LNCaP clone FGC (cell line): ENCODE data around the gene KCND1.

Experiments
- DNase-seq: peaks from one replicate; pipeline ENCODE4 v3.0.0-alpha.2; 2011; ENCODE audit warnings: low read depth
- H3K4me3 ChIP-seq: 2 replicates; pipeline ENCODE4 v1.5.1; 2011; ENCODE audit warnings: mild to moderate bottlenecking, low read depth, low read length, control low read depth
- TF ChIP-seq, protein P1 (sequence below): IDR thresholded peaks from 2 replicates; pipeline ENCODE4 v1.5.1; 2012; ENCODE audit warnings: mild to moderate bottlenecking; ENCODE audit not compliant: control insufficient read depth, insufficient read depth; ENCODE audit errors: extremely low read depth

KCND1 gene

GRCh38 chrX:49000636-49001035, 29.0 kb upstream of the KCND1 start:
- TF ChIP-seq, protein P1, sequence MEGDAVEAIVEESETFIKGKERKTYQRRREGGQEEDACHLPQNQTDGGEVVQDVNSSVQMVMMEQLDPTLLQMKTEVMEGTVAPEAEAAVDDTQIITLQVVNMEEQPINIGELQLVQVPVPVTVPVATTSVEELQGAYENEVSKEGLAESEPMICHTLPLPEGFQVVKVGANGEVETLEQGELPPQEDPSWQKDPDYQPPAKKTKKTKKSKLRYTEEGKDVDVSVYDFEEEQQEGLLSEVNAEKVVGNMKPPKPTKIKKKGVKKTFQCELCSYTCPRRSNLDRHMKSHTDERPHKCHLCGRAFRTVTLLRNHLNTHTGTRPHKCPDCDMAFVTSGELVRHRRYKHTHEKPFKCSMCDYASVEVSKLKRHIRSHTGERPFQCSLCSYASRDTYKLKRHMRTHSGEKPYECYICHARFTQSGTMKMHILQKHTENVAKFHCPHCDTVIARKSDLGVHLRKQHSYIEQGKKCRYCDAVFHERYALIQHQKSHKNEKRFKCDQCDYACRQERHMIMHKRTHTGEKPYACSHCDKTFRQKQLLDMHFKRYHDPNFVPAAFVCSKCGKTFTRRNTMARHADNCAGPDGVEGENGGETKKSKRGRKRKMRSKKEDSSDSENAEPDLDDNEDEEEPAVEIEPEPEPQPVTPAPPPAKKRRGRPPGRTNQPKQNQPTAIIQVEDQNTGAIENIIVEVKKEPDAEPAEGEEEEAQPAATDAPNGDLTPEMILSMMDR: no peak
- H3K4me3 ChIP-seq: no peak overlapping the region

GRCh38 chrX:48999030-48999429, 27.4 kb upstream of the KCND1 start:
- TF ChIP-seq, protein P1: no peak
- H3K4me3 ChIP-seq: no peak overlapping the region
- no peak for DNase-seq

More at GRCh38 chrX:49000636-49001035, 29.0 kb upstream of the KCND1 start:
- no peak for DNase-seq

GRCh38 chrX:48998391-48998790, 26.7 kb upstream of the KCND1 start:
- no peak overlapping the region for H3K4me3 ChIP-seq
- no peak for DNase-seq
- TF ChIP-seq, protein P1: no peak

DNA sequence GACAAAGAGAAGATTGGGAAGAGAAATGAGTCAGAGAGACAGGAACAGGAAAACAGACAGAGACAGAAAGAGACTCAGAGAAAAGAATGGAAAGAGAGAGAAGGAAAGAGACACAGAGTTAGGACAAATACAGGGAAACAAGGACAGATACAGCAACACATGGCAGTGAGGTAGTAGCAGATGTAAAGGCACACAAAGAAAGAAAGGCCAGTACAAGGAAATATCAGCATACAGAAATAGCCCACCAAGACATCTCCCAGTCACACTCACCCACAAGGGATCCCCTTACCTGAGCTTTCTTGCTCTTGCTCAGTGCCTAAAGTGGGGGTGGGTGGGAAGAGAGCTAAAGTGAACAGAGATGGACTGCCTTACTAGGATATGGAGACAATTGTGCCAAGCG, 26.2 kb upstream of the KCND1 start:
- TF ChIP-seq, protein P1: no peak
- DNase-seq: no peak
- H3K4me3 ChIP-seq: no peak overlapping the region

DNA sequence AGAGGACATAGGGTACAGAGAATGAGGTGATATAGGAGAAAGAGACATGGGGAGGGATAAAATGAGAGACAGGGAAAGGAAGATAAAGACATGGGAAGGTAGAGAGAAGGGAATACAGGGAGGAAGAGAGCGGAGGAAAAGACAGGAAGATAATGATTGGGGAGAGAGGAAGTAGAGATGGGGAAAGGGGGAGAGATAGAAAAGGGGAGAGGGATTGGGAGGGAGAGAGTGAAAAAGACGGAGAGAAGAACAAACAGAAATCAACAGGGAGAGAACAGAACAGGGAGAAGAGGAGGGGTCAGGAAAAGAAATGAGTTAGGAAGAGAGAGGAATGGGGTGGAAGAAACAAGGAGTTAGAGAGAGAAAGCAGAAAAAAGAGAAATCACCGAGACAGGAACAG, 25.8 kb upstream of the KCND1 start:
- no peak for DNase-seq
- TF ChIP-seq, protein P1: no peak
- no peak overlapping the region for H3K4me3 ChIP-seq

GRCh38 chrX:48996969-48997368, 25.3 kb upstream of the KCND1 start:
- TF ChIP-seq, protein P1: no peak
- DNase-seq: no peak
- no peak overlapping the region for H3K4me3 ChIP-seq

GRCh38 chrX:48992341-48992740, 20.7 kb upstream of the KCND1 start:
- TF ChIP-seq, protein P1: no peak
- no peak overlapping the region for H3K4me3 ChIP-seq
- DNase-seq: no peak
